VCaP (cell line): ENCODE measurements around the gene TBC1D22A.

ENCODE experiments used
- H3K27ac ChIP-seq: fragments of 450-650 bp; 2 replicates; pipeline ENCODE4 v1.5.1; 2017
- TF ChIP-seq, protein P1 (sequence below): fragments of 450-650 bp; conservative IDR thresholded peaks from 2 replicates; pipeline ENCODE4 v1.5.1; 2017; ENCODE audit warnings: mild to moderate bottlenecking, moderate library complexity

TBC1D22A gene

DNA sequence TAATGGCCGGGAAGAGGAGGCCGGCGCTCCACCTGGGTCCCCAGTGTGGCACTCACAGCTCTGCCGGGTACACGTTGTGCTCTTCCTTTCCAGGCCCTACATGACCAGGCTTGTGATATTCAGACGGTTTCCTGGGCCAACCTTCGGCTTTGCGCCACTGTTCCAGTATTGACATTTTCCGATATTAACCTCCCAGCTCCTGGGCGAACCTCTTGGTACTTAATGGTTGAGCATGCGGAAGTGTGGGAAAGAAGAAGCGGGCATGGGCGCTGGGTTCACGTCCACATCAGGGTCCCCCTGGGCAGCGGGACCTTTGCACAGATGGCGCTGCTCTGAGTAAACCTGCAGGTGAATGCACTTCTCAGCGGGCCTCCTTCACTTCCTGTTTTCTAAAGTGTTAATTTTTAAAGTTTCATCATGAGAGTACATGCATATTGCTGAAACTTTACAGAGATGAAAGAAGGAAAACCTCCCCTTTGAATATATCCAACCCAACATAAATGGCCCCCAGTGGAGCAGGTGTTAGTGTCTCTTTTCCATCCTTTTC, 286.7 kb downstream of the TBC1D22A start:
- TF ChIP-seq, protein P1, sequence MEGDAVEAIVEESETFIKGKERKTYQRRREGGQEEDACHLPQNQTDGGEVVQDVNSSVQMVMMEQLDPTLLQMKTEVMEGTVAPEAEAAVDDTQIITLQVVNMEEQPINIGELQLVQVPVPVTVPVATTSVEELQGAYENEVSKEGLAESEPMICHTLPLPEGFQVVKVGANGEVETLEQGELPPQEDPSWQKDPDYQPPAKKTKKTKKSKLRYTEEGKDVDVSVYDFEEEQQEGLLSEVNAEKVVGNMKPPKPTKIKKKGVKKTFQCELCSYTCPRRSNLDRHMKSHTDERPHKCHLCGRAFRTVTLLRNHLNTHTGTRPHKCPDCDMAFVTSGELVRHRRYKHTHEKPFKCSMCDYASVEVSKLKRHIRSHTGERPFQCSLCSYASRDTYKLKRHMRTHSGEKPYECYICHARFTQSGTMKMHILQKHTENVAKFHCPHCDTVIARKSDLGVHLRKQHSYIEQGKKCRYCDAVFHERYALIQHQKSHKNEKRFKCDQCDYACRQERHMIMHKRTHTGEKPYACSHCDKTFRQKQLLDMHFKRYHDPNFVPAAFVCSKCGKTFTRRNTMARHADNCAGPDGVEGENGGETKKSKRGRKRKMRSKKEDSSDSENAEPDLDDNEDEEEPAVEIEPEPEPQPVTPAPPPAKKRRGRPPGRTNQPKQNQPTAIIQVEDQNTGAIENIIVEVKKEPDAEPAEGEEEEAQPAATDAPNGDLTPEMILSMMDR = no peak
- peak overlapping the region; percentile 58 for H3K27ac ChIP-seq

DNA sequence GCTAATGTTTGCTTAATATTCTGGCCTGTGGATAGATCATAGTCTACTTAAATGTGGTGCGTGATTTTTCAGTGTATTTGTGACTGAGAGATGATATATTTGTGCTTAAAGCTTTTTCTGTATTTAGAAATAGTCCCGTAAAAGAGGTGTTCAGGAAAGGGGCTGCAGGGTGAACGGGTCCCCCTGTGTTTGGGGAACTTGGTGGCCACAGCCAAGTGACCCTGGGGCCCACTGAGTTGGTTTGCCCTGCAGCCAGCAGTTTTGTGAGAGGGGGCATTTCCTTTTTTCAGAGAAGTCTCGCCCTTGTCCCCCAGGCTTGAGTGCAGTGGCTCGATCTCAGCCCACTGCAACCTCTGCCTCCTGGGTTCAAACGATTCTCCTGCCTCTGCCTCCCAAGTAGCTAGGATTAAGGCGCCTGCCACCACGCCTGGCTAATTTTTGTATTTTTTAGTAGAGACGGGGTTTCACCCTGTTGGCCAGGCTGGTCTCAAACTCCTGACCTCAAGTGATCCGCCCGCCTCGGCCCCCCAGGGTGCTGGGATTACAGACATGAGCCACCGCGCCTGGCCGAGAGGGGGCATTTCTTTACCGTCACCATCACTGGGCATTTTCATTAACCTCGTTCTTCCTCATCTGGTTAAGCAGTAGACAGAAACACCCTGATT, 287.4 kb downstream of the TBC1D22A start:
- H3K27ac ChIP-seq = peak overlapping the region; percentile 58

DNA sequence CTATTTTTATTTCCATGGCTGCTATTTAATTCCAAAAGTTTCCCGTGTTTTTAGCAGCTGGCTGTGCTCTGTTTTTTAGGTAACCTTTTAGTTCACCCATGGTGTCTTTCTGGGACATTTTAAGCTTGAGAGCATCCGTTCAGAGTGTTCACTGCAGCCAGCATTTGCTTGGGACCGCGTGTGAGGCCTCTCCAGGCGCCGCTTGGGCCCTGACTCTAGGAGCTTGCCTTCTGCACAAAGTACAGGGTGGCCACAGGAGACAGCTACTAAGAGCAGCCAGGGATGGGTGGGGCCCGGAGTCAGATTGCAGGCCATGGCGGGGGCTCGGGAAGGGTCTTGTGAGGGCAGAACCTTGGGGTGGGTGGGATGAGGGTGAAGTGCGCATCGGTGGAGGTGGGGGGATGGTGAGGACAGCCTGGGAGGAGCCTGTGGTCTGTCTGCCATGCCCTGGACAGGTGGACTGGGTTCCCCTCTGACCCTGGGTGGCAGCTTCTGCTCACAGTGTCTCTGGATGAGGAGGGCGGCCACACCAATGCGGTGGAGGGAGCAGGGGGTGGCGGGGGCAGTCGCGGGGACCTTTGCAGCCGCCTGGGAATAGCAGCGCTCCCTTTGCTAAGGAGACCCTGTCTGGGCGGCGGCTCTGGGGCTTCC, 288.1 kb downstream of the TBC1D22A start:
- peak overlapping the region; percentile 58 for H3K27ac ChIP-seq
- TF ChIP-seq, protein P1 = no peak

DNA sequence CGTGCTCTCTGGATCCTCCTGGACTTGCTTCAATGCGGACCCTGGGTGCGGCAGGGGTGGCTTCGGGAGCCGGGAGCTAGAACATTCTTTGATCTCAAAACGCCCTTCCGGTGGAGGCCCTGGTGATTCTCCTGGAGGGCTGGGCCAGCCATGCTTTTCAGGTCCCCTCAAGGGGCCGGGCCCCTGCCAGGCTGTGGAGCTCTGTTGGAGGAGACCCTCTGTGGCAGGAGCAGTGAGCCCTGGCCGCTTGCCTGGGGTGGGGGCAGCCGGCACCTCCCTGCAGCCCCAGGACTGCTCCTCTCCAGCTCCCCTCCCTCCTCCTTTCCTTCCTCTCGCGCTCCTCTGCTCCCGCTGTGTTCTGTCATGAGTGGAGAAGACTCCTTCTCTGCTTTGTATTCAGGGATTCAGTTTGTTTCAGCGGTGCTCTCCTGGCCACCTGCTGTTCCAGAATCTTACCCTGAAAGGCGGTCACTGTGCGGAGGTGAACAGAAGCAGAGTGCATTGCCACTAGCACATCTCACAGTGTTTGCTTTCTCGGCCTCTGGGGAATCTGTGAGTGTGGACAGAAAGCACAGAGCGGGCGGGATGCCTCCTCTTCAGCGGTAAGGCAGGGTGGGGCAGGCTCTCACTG, 289.1 kb downstream of the TBC1D22A start:
- TF ChIP-seq, protein P1 = no peak
- H3K27ac ChIP-seq = no peak overlapping the region

DNA sequence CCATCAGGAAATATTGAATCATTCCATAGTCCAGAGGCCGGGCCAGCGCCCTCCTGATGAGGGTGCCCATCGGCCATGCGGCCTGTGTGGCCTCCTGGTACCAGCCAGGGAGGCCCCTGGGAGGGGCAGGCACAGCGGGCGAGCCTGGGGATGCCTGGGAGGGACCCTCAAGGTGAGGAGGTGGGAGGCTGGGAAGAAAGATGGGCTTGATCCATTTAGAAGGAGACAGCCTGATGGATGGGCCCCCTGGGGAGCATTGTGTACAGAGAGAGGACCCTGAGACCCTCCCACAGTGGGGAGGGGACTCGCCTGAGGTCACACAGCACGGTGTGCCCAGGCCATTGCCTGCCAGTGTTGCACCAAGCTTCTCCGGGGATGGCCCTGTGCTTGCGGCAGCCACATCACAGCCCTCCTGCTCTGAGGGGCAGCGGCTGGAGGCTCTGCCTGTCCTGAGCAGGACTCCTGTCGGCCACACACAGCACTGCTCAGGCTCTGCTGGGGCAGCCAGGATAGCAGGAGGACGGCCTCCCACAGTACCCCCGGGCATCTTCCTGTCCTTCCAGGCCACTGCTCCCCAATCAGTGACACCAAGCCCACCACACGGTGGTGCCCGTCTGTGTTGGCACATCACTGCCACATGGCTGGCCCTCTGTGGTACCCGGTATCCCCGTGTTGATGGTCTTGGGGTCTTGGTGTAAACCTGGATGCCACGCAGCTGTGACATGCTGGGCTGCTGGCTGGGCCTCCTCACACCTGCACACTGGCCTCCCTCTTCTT, 290.0 kb downstream of the TBC1D22A start:
- TF ChIP-seq, protein P1 = no peak
- no peak overlapping the region for H3K27ac ChIP-seq

DNA sequence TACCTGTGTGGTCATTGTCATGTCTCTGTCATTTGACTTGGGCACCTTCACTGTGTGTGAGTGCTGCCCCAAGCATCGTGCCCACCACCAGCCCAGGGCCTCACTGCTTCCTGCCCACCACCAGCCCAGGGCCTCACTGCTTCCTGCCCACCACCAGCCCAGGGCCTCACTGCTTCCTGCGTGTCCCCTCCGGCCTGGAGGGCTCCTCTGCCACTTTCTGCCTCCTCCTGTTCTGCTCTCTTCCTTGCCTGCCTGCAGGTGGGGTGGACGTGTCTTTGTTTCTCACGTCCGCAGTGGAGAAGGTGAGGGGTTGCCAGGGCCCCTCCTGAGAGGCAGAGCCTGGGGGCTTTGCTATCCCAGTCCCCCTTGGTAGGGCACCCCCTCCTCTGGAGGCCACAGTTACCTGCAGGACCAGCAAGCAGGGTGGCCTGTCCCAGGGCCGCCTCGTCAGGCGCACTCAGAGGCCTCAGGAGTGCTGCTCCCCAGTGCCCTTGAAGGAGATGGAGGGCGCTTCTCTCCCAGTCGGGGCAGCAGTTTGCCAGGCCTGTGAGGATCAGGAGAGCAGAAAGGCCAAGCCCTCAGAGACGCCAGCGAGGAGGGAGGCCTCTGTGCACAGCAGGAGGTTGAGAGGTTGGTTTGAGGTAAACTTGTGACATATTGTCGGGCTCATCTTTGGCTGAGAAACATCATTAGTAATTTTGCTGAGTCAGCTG, 290.7 kb downstream of the TBC1D22A start:
- TF ChIP-seq, protein P1 = no peak
- no peak overlapping the region for H3K27ac ChIP-seq

DNA sequence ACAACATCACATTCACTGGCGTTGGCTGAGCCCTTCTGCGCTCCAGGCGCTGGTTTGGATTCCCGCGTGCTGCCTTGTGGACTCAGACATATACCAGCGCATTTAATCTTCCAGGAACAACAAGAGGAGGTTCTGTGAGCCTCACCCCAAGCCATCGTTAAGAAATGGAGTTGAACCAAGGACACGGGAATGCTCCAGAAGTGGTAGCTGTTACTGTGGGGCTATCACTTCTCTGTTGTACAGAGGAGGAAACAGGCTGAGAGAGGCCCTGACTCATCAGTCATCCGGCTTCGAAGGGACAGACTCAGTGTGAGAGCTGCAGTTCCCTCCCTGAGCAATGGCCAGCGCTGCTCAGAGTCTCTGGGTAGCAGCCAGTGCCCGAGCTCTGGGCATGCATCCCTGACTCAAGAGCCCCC, 291.3 kb downstream of the TBC1D22A start:
- TF ChIP-seq, protein P1 = no peak
- no peak overlapping the region for H3K27ac ChIP-seq
